HG03280 (cell line): ENCODE data around the gene PIK3IP1.
"Not testable (repeated sequence)": the region's sequence is repeated elsewhere in the genome, so short reads cannot be mapped to it uniquely, and the experiment has no call there.

Experiments
- ATAC-seq: cut with Tn5 transposase; IDR thresholded peaks from one replicate; pipeline ENCODE4 v1.9.1; 2021; ENCODE audit warnings: mild to moderate bottlenecking, moderate library complexity; ENCODE audit not compliant: unreplicated experiment

PIK3IP1 gene

DNA sequence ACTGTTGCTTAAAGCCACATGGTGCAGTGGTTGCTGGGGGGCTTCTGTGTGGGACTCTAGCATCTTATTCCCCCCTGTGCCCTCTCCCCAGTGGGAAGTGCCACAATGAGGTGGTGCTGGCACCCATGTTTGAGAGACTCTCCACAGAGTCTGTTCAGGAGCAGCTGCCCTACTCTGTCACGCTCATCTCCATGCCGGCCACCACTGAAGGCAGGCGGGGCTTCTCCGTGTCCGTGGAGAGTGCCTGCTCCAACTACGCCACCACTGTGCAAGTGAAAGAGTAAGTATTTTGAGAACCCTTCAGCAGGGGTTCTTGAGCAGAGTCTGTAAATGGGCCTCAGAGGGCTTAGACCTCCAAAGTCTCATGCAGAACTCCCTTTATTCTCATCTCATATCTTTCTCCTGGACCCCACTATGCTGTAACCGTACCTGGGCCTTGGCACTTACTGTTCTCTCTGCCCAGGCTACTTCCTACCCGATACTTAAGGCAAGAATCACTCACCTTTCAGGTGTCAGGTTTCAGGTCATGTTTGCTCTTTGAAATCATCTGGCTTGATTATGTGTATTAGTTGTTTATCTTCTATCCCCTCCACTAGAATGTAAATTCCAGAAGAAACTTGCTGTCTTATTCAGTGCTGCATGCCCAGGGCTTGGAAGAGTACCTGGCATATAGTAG lies 32.4 kb downstream of the PIK3IP1 start:
- no peak for ATAC-seq

DNA sequence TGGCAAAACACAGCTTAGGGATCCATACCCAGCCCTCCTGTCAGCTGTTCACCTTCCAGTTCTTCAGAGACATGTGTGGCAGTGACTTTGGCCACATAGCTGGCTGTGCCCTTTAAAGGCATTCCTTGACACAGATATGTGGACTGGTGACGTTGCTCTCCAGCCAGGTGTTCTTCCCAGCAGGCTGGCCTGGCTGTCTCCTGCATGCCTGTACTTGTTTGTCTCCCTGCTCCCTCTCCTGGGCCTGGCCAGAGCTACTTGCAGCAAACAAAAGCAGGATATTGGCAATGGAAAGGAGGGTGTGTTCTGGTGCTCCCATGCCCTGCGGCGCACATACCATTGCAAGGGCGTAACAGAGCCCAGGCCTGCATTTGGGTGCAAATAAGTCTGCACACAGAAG lies 38.3 kb downstream of the PIK3IP1 start:
- no peak for ATAC-seq

DNA sequence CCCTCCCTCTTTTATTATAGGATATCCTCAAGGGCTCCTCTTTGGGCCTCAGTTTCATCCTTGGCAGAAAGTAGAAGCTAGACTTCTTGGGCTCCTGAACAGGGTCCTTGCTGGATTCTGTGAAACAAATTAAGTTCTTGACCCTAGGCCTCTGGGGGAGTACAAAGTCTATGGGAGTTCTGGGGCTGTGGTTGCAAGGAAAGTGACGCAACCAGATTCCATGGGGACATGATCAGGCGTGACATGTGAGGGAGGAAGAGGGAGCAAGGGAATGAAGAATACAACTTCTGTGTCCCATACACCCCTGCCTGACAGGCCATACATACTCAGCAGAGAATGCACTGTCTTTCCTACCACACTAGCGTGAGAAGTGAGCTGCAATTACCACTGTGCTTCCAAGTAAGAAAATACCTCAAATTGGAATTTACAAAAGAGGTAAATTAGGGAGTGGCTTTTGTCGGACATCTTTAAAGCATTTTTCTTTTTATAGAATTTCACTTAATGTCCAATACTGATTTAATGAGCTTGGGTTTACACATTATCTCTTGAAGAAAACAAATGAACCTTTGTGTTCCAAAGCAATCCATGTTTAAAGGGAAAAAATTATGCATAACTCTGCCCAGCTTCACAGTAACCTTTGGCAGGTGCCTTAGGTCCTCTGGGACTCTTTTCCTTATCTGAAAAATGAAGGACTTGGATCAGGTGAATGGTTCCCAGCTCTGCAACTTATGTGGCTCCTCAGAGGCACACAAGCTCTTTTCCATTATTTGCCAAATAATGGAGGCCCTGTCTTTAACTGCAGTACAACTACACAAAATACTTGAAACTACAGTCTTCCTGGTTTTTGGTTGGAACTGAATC lies 41.3 kb downstream of the PIK3IP1 start:
- ATAC-seq, result no peak

DNA sequence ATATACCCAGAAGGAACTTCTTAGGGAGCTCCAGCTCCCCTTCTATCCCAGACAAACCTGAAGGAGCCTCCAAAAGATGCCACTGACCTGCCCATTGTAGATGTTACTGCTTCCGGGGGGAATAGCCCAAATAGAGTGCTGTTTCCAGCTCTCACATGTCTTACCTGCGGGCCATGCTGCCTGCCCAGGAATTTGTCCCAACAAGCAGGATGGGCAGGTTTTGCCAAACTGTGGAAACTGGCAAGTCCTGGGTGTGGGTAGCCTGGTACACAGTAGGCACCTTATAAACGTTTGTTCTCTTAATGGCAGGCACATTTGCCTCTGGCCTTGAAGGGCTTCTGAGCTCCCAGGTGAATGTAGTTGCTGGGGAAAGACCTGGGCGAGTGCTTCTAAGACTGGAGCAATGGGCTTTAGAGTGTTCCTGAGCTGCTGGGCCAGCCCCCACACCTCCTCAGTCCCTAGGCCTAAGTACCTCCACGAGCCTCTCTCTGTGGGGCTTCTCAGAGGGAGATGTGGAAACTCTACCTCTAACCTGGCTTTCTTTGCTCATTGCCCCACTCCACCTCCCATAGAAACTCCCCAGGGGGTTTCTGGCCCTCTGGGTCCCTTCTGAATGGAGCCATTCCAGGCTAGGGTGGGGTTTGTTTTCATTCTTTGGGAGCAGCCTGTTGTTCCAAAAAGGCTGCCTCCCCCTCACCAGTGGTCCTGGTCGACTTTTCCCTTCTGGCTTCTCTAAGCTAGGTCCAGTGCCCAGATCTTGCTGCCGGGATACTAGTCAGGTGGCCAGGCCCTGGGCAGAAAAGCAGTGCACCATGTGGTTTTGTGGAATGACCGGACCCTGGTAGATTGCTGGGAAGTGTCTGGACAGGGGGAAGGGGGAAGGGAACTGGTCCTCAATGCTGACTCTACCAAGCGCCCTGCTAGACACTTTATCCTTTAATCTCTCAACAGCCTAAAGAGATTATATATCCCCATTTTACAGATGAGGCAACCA lies 43.0 kb downstream of the PIK3IP1 start:
- ATAC-seq, result no peak

DNA sequence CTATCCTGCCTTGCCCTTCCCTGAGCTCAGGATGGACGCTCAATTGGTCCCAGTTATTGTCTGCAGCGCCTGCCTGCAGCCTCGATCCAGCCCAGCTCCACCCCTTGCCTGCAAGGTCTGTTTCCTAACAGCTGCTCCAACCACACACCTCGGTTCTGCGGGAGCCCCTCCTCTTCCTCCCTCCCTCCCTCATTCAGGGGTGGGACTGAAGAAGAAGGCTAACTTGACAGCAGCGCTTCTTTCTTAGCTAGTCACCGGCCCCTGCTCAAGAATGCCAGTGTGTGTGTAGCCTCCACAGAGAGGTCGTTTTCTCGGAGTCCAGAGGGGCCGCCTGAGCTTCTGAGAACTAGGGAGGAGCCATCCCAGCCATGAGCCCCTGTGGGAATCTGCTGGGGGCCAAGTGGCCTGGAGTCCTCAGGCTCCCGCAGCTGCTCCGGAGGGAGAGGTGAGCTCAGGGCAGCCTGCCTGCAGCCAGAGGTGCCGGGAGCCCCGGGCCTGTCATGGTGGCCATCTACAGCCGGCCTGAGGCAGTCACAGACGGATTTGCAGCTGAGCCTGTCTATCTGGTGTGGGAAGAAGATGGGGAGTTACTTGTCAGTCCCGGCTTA lies 44.0 kb downstream of the PIK3IP1 start:
- ATAC-seq, result no peak

DNA sequence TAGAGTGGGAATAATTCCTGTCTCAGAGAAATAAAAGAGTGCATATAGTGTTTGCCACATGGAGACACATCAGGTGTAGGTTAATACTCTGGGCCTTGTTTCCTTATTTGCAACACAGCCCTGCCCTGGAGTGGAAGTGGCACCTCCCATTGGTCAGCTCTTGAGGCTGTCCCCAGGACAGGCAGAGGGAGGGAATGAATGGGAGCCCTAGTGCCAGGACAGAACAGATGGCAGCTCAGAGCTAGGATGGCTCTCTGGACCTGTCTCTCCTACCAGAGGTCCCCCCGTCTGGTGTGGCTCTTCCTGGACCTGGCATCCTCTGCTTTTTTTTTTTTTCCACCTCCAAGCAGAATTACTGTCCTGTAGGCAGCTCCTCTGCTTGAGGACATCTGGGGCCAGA lies 44.6 kb downstream of the PIK3IP1 start:
- no peak for ATAC-seq

DNA sequence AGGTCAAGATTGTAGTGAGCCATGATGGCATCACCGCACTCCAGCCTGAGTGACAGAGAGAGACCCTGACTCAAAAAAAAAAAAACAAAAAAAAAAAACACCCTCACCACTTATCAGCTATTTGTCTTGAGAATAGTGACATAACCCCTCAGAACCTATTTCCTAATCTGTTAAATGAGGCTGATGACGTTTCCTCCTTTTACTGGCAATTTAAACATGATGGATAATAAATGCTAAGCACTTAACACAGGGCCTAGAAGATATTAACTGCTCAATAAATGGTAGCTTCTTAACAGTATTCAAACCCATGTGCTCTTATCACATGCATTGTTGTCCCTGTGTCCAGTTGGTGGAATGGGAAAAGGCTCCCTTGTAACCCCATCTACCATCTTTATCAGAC lies 45.6 kb downstream of the PIK3IP1 start:
- ATAC-seq, result no peak

DNA sequence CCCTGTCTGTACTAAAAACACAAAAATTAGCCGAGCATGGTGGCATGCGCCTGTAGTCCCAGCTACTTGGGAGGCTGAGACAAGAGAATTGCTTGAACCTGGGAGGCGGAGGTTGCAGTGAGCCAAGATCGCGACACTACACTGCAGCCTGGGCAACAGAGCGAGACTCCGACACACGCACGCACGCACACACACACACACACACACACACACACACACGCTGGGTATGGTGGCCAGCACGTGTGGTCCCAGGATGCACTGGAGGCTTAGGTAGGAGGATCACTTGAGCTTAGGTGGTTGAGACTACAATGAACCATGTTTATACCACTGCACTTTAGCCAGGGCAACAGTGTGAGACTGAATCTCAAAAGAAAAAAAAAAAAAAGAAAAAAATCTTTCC lies 46.3 kb downstream of the PIK3IP1 start:
- ATAC-seq, result not testable (repeated sequence)

DNA sequence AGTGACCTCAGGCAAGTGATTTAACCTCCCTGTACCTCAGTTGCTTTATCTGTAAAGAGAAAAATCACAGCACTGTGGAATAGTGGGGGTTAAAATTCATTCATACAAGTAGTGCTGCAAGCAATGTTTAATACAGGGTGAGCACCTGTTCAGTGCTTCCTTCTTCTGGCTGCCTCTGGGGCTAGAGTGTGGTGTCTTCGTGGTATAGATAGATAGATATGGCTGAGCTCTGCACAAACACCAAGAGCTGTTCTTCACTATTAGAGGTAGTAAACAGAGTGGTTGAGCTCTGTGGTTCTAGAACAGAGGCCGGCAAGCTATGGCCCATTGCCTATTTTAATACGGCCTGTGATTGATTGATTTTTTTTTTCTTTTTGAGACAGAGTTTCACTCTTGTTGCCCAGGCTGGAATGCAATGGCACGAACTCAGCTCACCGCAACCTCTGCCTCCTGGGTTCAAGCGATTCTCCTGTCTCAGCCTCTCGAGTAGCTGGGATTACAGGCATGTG lies 47.3 kb downstream of the PIK3IP1 start:
- no peak for ATAC-seq

DNA sequence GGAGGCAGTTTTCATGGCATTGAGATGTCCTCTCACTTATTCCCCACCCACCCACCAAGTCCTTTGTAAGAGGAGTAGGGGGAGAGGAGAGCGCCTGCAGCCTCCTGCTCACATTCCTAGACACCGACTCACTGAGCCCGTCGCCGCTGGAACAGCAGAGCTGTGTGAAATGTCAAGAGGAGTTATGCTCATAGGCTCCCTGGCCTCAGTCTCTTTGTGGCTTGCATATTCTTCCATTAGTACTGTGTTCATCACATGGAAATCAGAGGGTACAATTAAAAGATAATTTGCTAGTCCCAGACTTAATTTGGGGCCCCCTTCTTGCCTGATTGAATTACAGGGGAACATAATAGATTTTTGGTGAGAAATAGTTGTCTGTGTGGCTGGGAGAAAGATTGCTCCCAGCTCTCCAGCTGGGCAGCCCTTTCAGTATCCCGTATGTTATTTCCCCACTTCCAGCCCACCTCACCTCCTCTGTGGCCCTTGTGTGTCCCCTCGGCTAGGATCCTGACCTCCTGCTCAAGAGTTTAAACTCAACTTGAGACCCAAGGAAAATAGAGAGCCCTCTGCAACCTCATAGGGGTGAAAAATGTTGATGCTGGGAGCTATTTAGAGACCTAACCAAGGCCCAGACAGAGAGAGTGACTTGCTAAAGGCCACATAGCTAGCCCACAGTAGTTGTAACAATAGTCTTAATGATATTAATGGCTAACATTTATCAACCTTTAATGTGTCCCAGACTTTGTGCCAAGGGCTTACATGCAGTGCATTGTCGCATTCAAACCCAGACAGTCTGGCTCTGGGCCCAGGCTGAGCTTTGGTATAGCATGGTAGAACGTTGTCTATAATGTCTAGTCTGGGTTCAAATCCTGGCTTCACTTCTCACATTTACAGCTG lies 48.0 kb downstream of the PIK3IP1 start:
- no peak for ATAC-seq

DNA sequence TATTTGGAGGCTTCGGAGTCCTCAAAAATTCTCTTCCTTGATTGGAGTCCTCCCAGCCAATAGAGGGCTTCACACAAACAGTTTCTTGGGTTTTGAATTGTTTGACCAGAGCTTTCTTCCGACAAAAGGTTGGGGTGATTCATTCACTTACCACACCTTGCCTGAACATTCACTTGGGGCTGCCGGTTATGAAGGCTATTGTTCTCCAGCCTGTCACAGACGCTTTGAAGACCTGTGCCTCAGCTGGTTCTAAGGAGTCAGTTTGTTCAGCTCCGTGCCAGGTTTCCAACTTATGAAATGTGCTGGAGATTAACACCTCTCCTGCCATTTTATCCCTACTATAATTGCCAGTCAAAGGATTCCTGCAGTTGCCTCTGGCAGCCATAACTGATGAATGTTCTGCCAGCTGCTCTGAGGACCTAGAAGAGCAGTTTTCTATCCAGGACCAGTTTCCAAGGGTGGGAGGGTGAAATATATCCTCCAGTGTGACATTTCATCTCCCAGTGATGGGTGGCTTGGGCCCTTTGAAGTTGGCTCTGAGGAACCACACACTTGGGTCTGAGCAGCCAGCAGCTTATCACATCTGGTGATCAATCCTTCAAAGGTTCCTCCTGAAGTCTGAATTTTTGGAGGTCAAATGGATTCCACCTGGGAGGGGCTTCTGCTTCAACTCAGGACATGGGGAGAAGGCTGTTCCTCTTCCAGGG lies 48.8 kb downstream of the PIK3IP1 start:
- no peak for ATAC-seq

DNA sequence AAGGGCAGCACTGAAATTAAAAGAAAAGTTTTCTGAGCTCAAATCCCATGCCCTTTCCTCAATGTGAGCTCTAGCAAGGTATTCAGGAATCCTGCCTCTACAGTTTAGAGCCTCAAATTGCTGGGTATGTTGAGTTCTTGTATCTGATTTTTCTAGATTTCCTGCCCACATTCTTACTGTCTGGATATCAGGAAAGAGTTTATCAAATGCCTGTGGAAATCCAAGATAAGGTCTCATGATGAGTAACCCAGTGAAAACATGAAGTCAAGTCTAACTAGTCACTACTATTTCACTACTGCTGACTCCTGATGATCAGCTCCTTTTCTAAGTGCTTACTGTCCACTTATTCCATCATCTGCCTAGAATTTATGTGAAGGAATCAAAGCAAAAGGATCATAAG lies 50.4 kb downstream of the PIK3IP1 start:
- ATAC-seq, result no peak

DNA sequence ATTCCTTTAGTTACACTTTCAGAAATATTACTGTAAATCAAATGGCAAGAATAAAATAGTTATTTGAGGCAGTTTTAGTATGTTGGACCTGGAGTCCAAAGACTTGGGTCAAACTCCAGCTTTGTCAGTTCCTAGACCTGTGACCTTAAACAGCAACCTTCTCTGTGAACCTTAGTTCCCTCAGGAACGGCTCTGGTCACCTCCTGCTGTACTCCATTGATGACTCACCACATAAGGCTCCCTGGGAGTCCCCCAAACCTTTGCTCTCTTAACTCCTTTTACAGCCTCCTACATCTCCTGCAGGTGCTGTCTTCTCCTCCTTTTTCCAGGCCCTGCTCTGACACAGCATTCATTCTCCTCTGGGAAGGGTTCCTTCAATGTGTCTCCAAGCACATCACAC lies 51.1 kb downstream of the PIK3IP1 start:
- no peak for ATAC-seq

DNA sequence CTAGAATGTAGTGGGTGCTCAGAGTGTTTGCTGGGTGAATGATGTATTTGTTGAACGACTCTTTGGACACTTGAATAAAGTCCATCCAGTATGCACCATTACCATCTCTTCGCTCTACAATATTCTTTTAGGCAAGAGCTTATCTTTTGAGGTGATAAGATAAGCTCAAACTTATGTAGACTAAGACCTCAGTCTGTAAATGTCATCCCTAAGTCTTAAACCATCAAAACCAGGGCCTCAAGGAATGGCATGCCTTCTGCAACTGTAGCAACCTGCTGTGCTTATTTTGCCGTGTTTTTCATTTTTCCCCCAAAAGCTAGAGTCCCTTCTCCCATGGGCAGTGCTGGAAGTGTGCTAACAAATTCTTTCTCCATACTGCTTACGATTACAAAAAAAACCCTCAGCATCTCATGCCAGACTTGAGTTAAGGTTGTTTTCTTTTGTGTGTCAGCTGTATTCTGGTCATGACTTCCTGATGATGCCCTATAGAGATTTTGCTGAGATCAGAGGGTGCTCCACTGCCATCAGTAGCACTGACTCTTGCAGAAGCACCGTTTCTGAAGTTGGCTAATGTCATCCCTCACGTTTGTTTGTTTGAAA lies 52.4 kb downstream of the PIK3IP1 start:
- no peak for ATAC-seq

DNA sequence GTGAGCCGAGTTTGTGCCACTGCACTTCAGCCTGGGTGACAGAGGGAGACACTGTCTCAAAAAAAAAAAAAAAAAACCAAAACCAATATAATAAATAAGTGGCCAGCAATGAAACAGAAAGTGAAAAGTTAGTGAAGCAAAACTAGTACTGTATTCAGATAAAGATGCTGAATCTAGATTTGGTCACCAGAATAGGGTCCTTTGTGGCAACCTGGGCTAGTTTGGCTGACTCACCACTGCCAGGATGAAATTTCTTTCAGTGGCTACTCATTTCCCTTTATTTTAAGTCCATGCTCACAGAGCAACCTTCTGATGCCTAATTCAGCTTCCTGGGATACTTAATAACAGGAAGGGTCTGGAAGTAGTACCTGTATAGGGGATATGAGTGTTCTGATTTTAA lies 54.2 kb downstream of the PIK3IP1 start:
- ATAC-seq, result no peak

DNA sequence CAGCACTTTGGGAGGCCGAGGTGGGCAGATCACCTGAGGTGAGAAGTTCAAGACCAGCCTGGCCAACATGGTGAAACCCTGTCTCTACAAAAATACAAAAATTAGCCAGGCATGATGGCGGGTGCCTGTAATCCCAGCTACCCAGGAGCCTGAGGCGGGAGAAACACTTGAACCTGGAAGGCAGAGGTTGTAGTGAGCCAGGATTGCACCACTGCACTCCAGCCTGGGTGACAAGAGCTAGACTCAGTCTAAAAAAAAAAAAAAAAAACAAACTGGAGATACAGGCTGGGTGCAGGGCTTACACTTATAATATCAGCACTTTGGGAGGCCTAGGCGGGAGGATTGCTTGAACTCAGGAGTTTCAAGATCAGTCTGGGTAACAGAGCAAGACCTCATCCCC lies 56.2 kb downstream of the PIK3IP1 start:
- not testable (repeated sequence) for ATAC-seq

DNA sequence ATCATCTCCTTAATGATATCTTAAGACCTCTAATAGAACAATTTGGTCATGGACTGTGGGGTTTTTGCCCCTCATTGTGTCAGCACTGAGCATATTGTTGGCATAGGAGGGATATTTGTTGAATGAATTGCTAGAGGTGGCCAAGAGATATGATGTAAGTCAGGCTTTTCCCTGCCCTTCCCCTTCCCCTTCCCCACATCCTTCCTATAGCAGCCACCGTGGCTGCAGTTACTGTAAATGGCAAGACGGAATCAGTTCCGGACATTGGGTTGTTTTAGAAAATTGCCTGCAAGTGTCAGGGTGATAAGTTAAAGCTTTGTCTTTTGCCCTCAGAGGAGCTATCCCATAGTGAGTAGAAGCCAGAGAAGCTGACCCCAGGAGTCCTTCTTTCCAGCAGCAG lies 57.2 kb downstream of the PIK3IP1 start:
- no peak for ATAC-seq

DNA sequence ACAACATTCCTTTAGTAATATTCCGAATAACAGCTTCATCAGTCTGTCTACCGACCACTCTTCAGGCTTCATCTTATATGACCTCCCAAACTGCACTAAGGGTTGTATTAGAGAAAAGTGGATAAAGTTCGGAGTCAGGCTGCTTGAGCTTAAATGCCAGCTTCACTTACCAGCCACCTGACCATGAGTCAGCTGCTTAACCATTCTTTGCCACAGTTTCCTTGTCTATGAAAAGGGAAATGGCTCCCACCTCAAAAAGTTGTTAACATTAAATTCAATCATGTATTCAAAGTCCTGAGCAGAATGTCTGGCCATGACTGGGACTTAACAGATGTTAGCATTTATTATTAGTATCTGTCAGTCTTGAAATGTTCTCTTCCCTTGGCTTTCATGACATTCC lies 59.3 kb downstream of the PIK3IP1 start:
- ATAC-seq, result no peak
